SU-DHL-6 (cell line): ENCODE data around the gene VWA2.

Experiments
- H2AFZ ChIP-seq: fragments of 200-600 bp; sonication (generic); 2 replicates; pipeline ENCODE4 v1.6.1; 2014; ENCODE audit warnings: low read depth, mild to moderate bottlenecking, moderate library complexity, mixed read lengths, antibody characterized with exemption, low read length; ENCODE audit not compliant: severe bottlenecking
- H3F3A ChIP-seq: fragments of 200-600 bp; shearing (Covaris generic); 2 replicates; pipeline ENCODE4 v1.6.0; 2016; ENCODE audit warnings: antibody characterized with exemption, mild to moderate bottlenecking; ENCODE audit not compliant: insufficient read depth
- H3K27ac ChIP-seq: fragments of 200-600 bp; sonication (generic); 2 replicates; pipeline ENCODE4 v1.5.1; 2016; ENCODE audit warnings: low read depth, mild to moderate bottlenecking, low read length, moderate library complexity, mixed read lengths
- H3K27me3 ChIP-seq: fragments of 200-600 bp; sonication (generic), shearing (Covaris generic); 2 replicates; pipeline ENCODE4 v1.6.0; 2014; ENCODE audit warnings: mild to moderate bottlenecking, low read length
- H3K36me3 ChIP-seq: fragments of 200-600 bp; sonication (generic); 2 replicates; pipeline ENCODE4 v1.6.1; 2014; ENCODE audit warnings: mild to moderate bottlenecking, low read length, mixed read lengths
- H3K4me2 ChIP-seq: fragments of 300-600, 200-600 bp; shearing (Covaris generic), sonication (generic); 2 replicates; pipeline ENCODE4 v1.6.0; 2014; ENCODE audit warnings: low read length, low read depth, mild to moderate bottlenecking; ENCODE audit not compliant: poor library complexity, severe bottlenecking
- H3K4me3 ChIP-seq: fragments of 200-600 bp; sonication (generic); 2 replicates; pipeline ENCODE4 v1.5.1; 2014; ENCODE audit warnings: antibody characterized with exemption, low read length, mild to moderate bottlenecking, mixed read lengths; ENCODE audit not compliant: insufficient read depth, poor library complexity, severe bottlenecking
- H3K79me2 ChIP-seq: fragments of 200-600 bp; sonication (generic); 2 replicates; pipeline ENCODE4 v1.6.1; 2014; ENCODE audit warnings: mild to moderate bottlenecking, low read length, moderate library complexity; ENCODE audit not compliant: insufficient read depth
- H3K9ac ChIP-seq: fragments of 200-600 bp; sonication (generic); 2 replicates; pipeline ENCODE4 v1.7.0; 2014; ENCODE audit warnings: mild to moderate bottlenecking, low read length
- H3K9me2 ChIP-seq: fragments of 200-600 bp; sonication (generic); replicated peaks from 2 replicates; pipeline ENCODE4 v1.6.1; 2014; ENCODE audit warnings: low read length; ENCODE audit not compliant: insufficient read depth
- H3K9me3 ChIP-seq: fragments of 200-600 bp; sonication (generic); 2 replicates; pipeline ENCODE4 v1.6.1; 2014; ENCODE audit warnings: low read length, mixed read lengths; ENCODE audit not compliant: insufficient read depth
- H4K20me1 ChIP-seq: fragments of 200-600 bp; sonication (generic); 2 replicates; pipeline ENCODE4 v1.6.1; 2014; ENCODE audit warnings: low read depth, mild to moderate bottlenecking, antibody characterized with exemption, low read length, moderate library complexity, mixed read lengths
- EZH2phosphoT487 ChIP-seq: fragments of 200-600 bp; sonication (generic), shearing (Covaris generic); conservative IDR thresholded peaks from 2 replicates; pipeline ENCODE4 v1.6.1; 2018; ENCODE audit warnings: mild to moderate bottlenecking, antibody characterized with exemption, low read length, moderate library complexity, mixed read lengths
- TF ChIP-seq, protein P1 (sequence below): fragments of 200-600 bp; sonication (generic); IDR thresholded peaks from one replicate; pipeline ENCODE4 v1.5.1; 2017; ENCODE audit warnings: antibody characterized with exemption, mild to moderate bottlenecking, low read length, moderate library complexity; ENCODE audit not compliant: insufficient read depth, poor library complexity, severe bottlenecking

The VWA2 gene

DNA sequence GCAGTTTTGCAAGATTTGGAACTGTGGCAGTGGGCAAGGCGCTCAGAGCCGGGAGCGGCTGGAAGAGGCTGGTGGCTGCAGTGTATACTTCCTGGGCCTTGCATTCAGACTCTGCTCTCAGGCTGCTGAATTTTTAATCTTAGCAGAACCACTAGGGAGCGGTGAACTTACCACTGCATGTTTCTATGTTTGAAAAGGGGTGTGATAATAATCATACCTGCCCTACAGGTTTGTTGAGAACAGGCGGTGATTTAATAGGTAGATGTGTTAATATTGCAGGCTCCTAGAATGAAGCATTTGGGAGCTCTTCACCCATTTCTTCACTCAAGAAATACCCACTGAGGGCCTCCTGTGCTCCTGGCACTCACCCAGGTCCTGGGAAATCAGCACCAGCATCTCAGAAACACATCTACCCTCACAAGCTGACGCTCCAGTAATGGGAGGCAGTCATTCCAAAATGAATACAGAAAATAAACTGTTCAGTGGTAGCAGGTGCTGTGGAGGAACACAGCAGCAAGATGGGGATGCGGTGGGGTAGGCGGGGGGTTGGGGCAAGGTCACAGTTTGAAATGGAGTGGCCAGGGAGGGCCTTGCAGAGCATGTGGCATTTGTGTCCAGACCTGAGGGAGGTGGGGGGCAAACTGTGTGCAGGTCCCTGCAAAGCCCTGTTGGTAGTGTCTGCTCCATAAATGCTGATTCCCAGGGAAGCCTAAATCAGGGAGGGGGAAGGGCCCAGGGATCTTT is 41.0 kb downstream of the VWA2 start:
- Histone ChIP-seq H2AFZ (no peak overlapping the region), H4K20me1 (no peaks in the 10 kb centered on the region), H3K4me3 (no peak overlapping the region), H3F3A (no peaks in the 10 kb centered on the region), H3K79me2 (no peaks in the 10 kb centered on the region), H3K27ac (no peak overlapping the region), H3K36me3 (no peaks in the 10 kb centered on the region), H3K9me3 (no peaks in the 10 kb centered on the region), H3K9me2 (no peaks in the 10 kb centered on the region), H3K9ac (no peak overlapping the region), H3K4me2 (no peak overlapping the region), H3K27me3 (no peaks in the 10 kb centered on the region; the same call in 1 of the 2 replicates)
- TF ChIP-seq, protein P1, sequence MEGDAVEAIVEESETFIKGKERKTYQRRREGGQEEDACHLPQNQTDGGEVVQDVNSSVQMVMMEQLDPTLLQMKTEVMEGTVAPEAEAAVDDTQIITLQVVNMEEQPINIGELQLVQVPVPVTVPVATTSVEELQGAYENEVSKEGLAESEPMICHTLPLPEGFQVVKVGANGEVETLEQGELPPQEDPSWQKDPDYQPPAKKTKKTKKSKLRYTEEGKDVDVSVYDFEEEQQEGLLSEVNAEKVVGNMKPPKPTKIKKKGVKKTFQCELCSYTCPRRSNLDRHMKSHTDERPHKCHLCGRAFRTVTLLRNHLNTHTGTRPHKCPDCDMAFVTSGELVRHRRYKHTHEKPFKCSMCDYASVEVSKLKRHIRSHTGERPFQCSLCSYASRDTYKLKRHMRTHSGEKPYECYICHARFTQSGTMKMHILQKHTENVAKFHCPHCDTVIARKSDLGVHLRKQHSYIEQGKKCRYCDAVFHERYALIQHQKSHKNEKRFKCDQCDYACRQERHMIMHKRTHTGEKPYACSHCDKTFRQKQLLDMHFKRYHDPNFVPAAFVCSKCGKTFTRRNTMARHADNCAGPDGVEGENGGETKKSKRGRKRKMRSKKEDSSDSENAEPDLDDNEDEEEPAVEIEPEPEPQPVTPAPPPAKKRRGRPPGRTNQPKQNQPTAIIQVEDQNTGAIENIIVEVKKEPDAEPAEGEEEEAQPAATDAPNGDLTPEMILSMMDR = no peak
- TF ChIP-seq EZH2phosphoT487 = no peak

DNA sequence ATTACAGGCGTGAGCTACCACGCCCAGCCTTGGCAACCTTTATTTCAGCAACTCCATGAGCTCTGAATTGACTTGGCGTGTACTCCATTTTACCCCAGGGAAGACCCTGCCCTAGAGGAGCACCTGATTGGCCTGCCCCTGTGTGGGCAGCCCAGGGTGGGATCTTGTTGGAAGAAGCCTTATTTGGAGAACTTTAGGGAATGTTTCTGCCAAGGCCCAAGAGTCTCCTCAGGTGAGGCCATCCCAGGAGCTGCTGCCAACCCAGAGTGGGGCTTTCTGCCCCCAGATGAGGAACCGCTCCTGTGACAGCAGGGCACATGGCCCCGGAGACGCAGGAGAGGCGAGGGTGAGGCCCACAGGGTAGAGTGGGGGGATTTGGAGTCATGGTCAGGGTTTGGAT is 42.0 kb downstream of the VWA2 start:
- Histone ChIP-seq H3K4me2 (no peak overlapping the region), H3K27me3 (no peaks in the 10 kb centered on the region; the same call in 1 of the 2 replicates), H3K36me3 (no peaks in the 10 kb centered on the region), H3K27ac (no peak overlapping the region), H4K20me1 (no peaks in the 10 kb centered on the region), H2AFZ (no peak overlapping the region), H3K9me2 (no peaks in the 10 kb centered on the region), H3K79me2 (no peaks in the 10 kb centered on the region), H3K9me3 (no peaks in the 10 kb centered on the region), H3K9ac (no peak overlapping the region), H3K4me3 (no peak overlapping the region), H3F3A (no peaks in the 10 kb centered on the region)
- TF ChIP-seq, protein P1 = no peak
- no peak for TF ChIP-seq EZH2phosphoT487

DNA sequence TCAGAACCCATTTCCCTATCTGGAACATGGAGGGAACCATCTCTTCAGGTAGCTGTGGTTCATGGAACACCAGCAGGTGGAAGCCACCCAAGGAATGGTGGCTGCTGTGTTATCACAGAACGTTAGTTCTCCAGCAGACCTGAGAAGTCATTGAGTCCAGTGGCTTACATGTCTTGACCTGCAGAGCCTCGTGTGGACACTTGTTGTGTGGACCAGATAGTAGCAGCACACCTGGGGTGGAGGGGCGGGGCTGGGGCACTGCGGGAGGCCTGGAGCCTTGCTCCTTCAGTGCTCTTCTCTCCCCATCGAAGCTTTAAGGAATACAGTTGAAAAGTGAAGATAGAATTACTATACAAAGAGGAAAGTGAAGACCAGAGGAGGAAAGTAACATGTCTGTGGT is 42.4 kb downstream of the VWA2 start:
- Histone ChIP-seq H2AFZ (no peak overlapping the region), H3K4me3 (no peak overlapping the region), H3K36me3 (no peaks in the 10 kb centered on the region), H3K27me3 (no peaks in the 10 kb centered on the region; the same call in 1 of the 2 replicates), H3K9me3 (no peaks in the 10 kb centered on the region), H3K4me2 (no peak overlapping the region), H3K79me2 (no peaks in the 10 kb centered on the region), H4K20me1 (no peaks in the 10 kb centered on the region), H3K9me2 (no peaks in the 10 kb centered on the region), H3F3A (no peaks in the 10 kb centered on the region), H3K9ac (no peak overlapping the region), H3K27ac (no peak overlapping the region)
- no peak for TF ChIP-seq EZH2phosphoT487
- TF ChIP-seq, protein P1 = no peak
